ENCODE data around the gene KCNK7.

The KCNK7 gene

GRCh38 chr11:65557280-65558001, 38.2 kb downstream of the KCNK7 start:
- no peak for DNase-seq (ENCODE audit: low read depth)

GRCh38 chr11:65556470-65557279, 38.9 kb downstream of the KCNK7 start:
- no peak for DNase-seq (ENCODE audit: low read depth)

GRCh38 chr11:65555693-65556231, 39.8 kb downstream of the KCNK7 start:
- peak; percentile 85 for DNase-seq (ENCODE audit: low read depth)

GRCh38 chr11:65554842-65555430, 40.7 kb downstream of the KCNK7 start:
- no peak for DNase-seq (ENCODE audit: low read depth)

- DNase-seq (ENCODE audit: low read depth) = no peak
Observed at GRCh38 chr11:65554057-65554818, 41.4 kb downstream of the KCNK7 start.

DNA sequence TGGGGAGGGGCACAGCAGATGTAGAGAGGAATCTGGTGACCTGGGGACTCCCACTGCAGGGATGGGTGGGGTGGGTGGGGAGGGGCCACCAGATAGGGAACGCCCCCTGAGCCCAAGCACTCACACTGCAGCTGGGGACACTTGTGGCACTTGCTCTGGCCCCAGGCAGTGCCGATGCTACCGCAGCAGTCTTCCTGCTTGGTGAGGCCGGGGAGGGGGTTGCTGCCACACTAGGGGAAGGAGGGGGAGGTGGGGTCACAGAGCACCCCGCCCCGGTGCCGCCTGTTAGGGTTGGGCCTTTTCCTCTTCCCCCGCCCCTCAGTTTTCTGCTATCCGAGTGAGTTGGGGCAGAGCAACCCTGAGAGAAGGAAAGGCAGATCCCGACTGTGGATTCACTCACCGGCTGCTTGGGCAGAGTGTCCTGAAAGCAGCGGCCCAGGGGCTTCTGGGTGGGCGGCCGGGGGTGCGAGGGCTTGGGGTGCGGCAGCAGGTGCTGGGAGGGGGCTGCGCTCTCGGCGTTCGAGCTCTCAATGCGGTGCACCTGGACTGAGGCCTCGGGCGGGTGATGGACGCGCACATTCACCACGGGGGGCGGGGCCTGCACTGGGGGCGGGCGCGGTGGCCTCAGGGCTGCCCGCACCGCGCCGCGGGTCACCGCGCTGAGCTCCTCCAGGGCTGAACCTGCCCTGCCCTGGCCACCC, 42.1 kb downstream of the KCNK7 start:
- DNase-seq (ENCODE audit: low read depth) = no peak

- DNase-seq (ENCODE audit: low read depth) = no peak
Observed at GRCh38 chr11:65552388-65552951, 43.1 kb downstream of the KCNK7 start.

- DNase-seq (ENCODE audit: low read depth) = no peak
Observed at GRCh38 chr11:65551572-65552387, 43.8 kb downstream of the KCNK7 start.

DNA sequence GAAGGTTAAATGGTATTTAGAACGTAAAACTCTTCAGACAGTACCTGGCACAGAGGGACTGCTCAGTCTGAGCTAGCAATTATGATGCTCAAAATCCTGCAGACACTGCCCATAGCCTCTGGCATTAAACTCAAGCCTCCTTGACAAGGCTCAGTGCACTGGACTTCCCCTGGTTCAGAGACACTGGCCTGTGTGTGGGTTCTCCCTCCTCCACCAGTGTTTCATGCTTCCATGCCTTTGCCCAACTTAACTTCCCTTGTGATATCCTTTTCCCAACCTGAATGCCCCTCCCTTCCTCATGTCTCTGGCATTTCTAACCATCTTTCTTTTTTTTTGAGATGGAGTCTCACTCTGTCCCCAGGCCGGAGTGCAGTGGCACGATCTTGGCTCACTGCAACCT, 46.5 kb downstream of the KCNK7 start:
- no peak for DNase-seq (ENCODE audit: low read depth)

- no peak for DNase-seq (ENCODE audit: low read depth)
Observed at GRCh38 chr11:65548395-65548794, 47.2 kb downstream of the KCNK7 start.

DNA sequence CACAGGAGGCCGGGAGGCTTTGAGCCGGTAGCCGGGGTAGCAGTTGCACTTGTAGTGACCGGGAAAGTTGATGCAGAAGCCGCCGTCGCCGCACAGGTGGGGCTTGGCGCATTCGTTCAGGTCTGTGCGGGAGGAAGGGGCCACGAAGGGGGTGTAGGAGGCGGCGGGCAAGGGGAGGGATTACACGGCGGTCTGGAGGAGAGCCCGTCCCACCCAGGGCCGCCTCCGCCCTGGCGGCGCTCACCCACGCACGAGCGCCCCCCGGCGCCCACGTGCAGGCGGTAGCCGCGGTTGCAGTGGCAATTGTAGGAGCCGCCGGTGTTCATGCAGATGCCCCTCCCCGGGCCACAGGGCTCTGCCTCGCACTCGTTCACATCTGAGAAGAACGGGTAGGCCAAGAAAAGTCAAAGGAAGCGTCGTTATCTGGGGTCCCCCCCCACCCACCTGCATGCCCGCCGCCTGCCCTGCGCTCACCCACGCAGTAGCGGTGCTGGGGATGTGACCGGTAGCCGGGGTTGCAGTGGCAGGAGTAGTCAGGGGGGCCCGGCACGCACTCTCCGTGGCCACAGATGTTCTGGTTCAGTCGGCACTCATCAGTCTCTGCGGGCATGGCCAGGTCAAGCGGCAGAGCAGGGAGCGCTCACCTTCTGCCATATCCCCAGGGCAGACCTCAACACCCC, 48.0 kb downstream of the KCNK7 start:
- no peak for DNase-seq (ENCODE audit: low read depth)

GRCh38 chr11:65546217-65546958, 49.2 kb downstream of the KCNK7 start:
- DNase-seq (ENCODE audit: low read depth) = no peak

DNA sequence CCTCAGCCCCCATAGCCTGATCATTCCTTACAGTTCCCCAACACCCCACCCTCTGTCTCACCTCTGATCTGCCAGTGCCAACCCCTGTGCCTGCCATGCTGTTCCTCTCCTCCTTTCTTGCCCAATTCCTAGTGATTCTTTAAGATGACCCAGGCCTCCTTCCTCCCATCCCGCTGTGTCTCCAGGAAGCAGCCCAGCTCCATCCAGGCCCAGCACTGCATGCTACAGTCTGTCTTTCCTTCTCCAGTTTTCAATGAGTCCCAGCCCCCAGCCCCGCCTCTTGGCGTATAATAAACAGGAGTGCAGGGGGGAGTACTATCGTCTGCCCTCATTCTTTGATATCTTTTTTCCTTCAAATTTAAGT, 49.8 kb downstream of the KCNK7 start:
- no peak for DNase-seq (ENCODE audit: low read depth)

Data from iris pigment epithelial cell (primary cell).